ENCODE data around the gene HOXB5.

GRCh38 chr17:48571024-48571818 is 22.4 kb downstream of the HOXB5 start:
- no peak for TF ChIP-seq CTCF (IDR thresholded peaks at IDR 0.05)
- TF ChIP-seq POLR2AphosphoS5 (IDR thresholded peaks at IDR 0.05): no peak

All from stomach (tissue), 4 donors.